HG03039 (cell line): ENCODE results near the gene GUCY2F.

Experiments used
- ATAC-seq: cut with Tn5 transposase; IDR thresholded peaks from one replicate; pipeline ENCODE4 v1.9.1; 2021; ENCODE audit warnings: mild to moderate bottlenecking, moderate library complexity; ENCODE audit not compliant: unreplicated experiment

Gene GUCY2F

DNA sequence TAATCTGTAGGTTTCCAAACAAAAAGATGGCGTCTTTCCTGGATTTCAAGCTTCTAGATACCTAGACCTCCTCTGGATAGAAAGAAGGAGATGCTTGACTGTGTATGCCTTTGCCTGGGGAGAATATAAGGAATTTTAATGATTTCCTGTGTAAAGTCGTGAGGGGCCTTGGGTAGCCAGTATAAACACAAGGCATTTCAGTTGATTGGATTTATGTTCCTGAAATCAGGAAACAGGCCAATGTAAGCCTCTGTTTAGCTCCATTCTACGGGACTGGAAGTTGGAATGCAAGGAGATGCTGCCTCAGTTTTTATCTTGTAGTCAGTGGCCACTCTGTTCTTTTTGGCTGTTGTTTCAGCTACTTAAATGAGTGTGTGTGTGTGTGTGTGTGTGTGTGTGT lies 137.2 kb downstream of the GUCY2F start:
- ATAC-seq = no peak

- no peak for ATAC-seq
Measured at GRCh38 chrX:109344101-109344500, 137.8 kb downstream of the GUCY2F start.

DNA sequence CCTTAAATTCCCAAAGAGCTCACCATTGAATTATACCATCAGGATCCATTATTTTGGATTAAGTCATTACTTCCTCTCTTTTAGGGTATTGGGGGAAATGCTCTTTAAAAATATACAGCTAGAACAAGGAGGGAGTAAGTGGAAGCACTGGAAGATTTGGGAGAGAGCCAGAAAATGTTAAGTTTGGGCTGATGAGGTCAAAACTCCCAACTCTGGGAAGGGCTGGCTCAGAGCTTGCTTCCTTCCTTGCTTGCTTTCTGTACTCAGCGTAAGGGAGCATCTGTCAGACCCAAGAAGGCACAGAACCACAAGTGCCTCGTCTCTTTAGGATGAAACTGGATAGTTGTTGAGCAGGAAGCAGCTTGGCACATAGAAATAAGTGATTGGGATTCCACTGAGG lies 138.2 kb downstream of the GUCY2F start:
- no peak for ATAC-seq

- no peak for ATAC-seq
Measured at GRCh38 chrX:109336141-109336540, 145.7 kb downstream of the GUCY2F start.

DNA sequence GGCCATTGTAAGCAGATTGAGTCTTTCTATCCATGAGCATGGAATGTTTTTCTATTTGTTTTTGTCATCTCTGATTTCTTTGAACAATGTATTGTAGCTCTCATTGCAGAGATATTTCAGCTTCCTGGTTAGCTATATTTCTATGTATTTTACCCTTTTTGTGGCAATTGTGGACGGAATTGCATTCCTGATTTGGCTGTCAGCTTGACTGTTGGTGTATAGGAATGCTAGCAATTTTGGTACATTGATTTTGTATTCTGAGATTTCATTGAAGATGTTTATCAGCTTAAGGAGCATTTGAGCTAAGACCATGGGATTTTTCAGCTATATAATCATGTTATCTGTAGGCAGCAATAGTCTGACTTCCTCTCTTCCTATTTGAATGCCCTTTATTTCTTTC lies 154.6 kb downstream of the GUCY2F start:
- ATAC-seq = no peak
